Activated CD4-positive, alpha-beta memory T cell treated with anti-CD3 and anti-CD28 coated beads for 36 hours (primary cell): ENCODE data around the gene HADHA. TPM values are rescaled to one million over a fixed set of nuclear protein-coding genes. Genes with fewer than 3 reads are reported as not detected.
A peak's percentile ranks its signal among the peaks of the same experiment; 100 is the strongest.

ENCODE experiments used
- CTCF ChIA-PET: fragments of 350-600 bp; sonication (Branson Sonifier 250); formaldehyde crosslinking; loops from one replicate; lab custom pipeline; 2021; ENCODE audit warnings: antibody characterized with exemption, inconsistent platforms; lab: Charles Lee
- POLR2A ChIA-PET: fragments of 350-600 bp; sonication (Branson Sonifier 250); formaldehyde crosslinking; loops from one replicate; lab custom pipeline; 2021; ENCODE audit warnings: antibody characterized with exemption; lab: Charles Lee
- DNase-seq: peaks from one replicate; pipeline ENCODE4 v3.0.0-alpha.2; 2020
- H3K27ac Mint-ChIP-seq: one replicate; pipeline ENCODE4 v1.8.0; 2021; ENCODE audit warnings: mixed read lengths
- H3K27me3 Mint-ChIP-seq: one replicate; pipeline ENCODE4 v1.8.0; 2021; ENCODE audit warnings: mixed read lengths
- H3K36me3 Mint-ChIP-seq: one replicate; pipeline ENCODE4 v1.8.0; 2021; ENCODE audit warnings: mixed read lengths
- H3K4me1 Mint-ChIP-seq: one replicate; pipeline ENCODE4 v1.8.0; 2021; ENCODE audit warnings: low read depth, mixed read lengths
- H3K4me3 Mint-ChIP-seq: one replicate; pipeline ENCODE4 v1.8.0; 2021; ENCODE audit warnings: mild to moderate bottlenecking, mixed read lengths
- H3K9me3 Mint-ChIP-seq: one replicate; pipeline ENCODE4 v1.8.0; 2021; ENCODE audit warnings: mixed read lengths
- intact Hi-C: fragments of 100-400 bp; cut with micrococcal nuclease; formaldehyde crosslinking; loops from one replicate; pipeline ENCODE4 v1.15.1; 2023
- total RNA-seq, 2 experiments: library from RNA; stranded (reverse); gene quantifications; one replicate each; pipeline ENCODE4 v1.2.3, GENCODE V29; 2021

The HADHA gene
- total RNA-seq, 2 experiments from 2014 or later = 129 to 130 TPM

DNA sequence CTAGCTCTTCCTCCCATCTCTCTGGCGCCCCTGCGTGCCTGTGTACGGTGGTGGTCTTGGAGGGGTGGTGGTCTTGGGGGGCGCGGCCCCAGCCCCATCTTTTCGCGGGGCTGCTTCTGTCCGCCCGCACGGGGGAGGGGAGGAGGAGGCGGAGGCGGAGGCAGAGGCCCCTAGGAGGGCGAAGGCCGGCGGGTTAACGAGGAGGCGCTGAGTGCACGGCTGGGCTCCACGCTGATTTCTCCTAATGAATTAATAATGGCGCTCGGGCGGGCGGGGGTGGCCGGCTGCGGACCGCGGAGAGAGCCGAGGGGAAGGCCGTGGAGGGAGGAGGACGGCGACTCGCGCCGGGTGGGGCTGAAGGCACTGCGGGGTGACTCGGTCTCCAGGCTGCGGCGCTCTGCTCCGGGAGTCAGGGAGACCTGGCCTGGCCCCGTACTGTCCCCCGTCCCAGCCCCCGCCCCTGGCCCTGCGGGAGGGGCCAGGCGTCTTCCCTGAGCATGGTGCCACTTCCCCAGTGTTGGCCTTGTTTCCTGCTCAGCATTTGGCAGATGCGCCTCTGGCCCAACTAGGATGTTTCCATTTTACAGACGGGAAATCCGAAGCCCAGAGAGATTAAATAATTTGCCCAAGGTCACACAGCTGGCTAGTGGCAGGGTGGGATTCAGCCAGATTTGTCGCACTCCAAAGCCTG is 65.5 kb downstream of the HADHA start:
- H3K4me3 Mint-ChIP-seq = no peak overlapping the region
- POLR2A ChIA-PET = interaction anchor here (0.6 kb wide), 1 partner anchor 163 kb away, joined by 3 read pairs; no protein-coding TSS in a partner anchor
- no peaks in the 10 kb centered on the region for H3K9me3 Mint-ChIP-seq
- H3K27me3 Mint-ChIP-seq = peaks cover 32% of the 10 kb centered on the region
- no peaks in the 10 kb centered on the region for H3K36me3 Mint-ChIP-seq
- intact Hi-C loops = no loop called here
- CTCF ChIA-PET = no interaction called here
- peaks cover 11% of the 10 kb centered on the region for H3K4me1 Mint-ChIP-seq
- no peak overlapping the region for H3K27ac Mint-ChIP-seq
- DNase-seq = no peak

DNA sequence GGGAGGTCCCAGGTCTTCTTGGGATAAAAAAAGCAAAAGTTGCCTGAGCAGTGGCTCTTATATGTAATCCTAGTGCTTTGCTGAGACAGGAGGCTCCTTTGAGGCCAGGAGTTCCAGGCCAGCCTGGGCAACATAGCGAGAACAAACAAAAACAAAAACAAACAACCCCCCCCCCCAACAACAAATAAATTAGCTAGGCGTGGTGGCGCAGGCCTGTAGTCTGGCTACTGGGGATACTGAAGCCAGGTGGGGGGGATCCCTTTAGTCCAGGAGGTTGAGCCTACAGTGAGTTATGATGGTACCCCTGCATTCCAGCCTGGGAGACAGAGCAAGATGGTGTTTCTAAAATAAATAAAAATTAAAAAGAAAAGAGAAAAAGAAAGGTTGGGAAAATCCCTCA is 66.2 kb downstream of the HADHA start:
- peaks cover 8% of the 10 kb centered on the region for H3K4me1 Mint-ChIP-seq
- H3K36me3 Mint-ChIP-seq = no peaks in the 10 kb centered on the region
- peaks cover 31% of the 10 kb centered on the region for H3K27me3 Mint-ChIP-seq
- no peak overlapping the region for H3K4me3 Mint-ChIP-seq
- no peaks in the 10 kb centered on the region for H3K9me3 Mint-ChIP-seq
- H3K27ac Mint-ChIP-seq = no peak overlapping the region
- POLR2A ChIA-PET = interaction anchor here (0.6 kb wide), 1 partner anchor 162 kb away, joined by 3 read pairs; no protein-coding TSS in a partner anchor
- no peak for DNase-seq
- intact Hi-C loops = no loop called here
- CTCF ChIA-PET = no interaction called here

DNA sequence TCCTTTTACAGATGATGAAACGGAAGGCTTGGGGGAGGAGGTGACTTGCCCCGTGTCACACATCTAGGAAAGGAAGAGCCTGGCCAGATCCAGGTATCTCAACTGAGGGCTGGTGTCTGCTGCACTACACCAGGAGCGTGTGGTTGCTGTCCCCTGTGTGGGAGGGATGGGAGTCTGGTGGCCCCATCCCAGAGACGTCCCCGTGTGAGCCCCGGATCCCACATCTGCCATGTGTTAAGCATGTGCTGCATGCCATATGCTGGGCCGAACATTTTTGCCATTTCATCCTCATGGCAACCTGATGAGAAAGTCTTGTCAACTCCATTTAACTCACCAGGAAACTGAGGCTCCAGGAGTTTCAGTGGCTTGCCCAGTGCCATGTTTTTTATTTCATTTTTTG is 67.3 kb downstream of the HADHA start:
- ChIA-PET CTCF (interaction anchor here (2.9 kb wide), 1 partner anchor 8 kb away, joined by 22 read pairs; no protein-coding TSS in a partner anchor), POLR2A (no interaction called here)
- H3K27me3 Mint-ChIP-seq = peaks cover 34% of the 10 kb centered on the region
- no peak overlapping the region for H3K4me3 Mint-ChIP-seq
- H3K27ac Mint-ChIP-seq = no peak overlapping the region
- peaks cover 10% of the 10 kb centered on the region for H3K4me1 Mint-ChIP-seq
- no peak for DNase-seq
- H3K9me3 Mint-ChIP-seq = no peaks in the 10 kb centered on the region
- intact Hi-C loops = no loop called here
- no peaks in the 10 kb centered on the region for H3K36me3 Mint-ChIP-seq

DNA sequence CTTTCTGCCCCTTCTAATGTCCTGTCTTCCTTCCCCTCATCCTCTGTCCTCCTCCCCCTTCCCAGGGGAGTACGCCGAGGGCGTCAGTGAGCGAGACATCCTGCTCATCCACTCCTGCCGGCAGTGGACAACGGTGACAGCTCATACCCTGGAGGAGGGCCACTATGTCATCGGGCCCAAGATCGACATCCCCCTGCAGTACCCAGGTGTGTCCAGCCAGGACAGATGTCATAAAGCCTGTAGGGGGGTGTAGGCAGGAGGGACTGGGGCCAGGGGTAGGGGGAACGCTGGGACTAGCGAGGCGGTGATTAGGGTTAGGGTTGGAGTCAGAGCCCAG is 68.2 kb downstream of the HADHA start:
- no peak for DNase-seq
- no peak overlapping the region for H3K4me3 Mint-ChIP-seq
- H3K27ac Mint-ChIP-seq = no peak overlapping the region
- H3K9me3 Mint-ChIP-seq = no peaks in the 10 kb centered on the region
- intact Hi-C loops = no loop called here
- peaks cover 12% of the 10 kb centered on the region for H3K4me1 Mint-ChIP-seq
- ChIA-PET POLR2A (no interaction called here), CTCF (interaction anchor here (2.9 kb wide), 1 partner anchor 9 kb away, joined by 22 read pairs; no protein-coding TSS in a partner anchor)
- H3K36me3 Mint-ChIP-seq = peaks cover 1% of the 10 kb centered on the region
- peaks cover 41% of the 10 kb centered on the region for H3K27me3 Mint-ChIP-seq

DNA sequence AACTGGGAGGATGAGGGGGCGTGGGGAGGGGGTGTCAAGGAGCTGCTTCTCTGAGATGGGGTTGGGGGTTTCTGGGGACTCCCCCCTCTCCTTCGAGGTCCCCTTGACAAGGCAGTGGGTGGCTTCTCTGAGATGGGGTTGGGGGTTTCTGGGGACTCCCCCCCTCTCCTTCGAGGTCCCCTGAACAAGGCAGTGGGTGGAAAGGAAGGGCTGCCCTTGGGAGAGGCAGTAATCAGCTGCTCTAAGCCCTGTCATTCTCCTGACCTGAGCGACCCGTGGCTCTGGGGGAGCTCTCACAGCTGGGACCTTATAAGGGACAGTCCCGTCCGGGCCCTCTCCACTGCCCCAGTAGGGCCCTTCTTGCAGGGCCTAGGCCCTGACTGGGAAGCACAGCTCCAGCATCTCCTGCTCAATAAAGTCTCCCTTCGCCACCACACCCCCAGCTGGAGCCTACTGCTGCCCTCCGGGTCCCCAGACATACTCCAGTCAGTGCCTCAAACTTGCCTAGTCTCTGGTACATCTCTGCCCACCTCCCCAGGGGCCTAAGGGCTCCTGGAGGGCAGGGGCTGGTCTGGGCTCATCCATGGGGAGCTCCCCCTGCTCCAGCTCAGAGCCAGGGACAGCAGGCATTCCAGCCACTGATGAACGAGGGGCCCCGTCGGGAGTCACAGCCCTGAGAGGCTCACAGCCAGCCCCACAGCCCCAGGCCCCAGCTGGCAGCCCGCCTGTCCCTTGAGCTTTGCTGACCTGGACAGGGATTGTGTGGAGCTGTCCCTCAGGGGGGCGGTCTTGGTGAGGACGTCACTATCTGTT is 68.8 kb downstream of the HADHA start:
- CTCF ChIA-PET = interaction anchor here (2.9 kb wide), 1 partner anchor 10 kb away, joined by 22 read pairs; no protein-coding TSS in a partner anchor
- Mint-ChIP-seq H3K4me1 (peaks cover 12% of the 10 kb centered on the region), H3K4me3 (no peak overlapping the region), H3K27ac (no peak overlapping the region), H3K27me3 (peaks cover 37% of the 10 kb centered on the region), H3K9me3 (no peaks in the 10 kb centered on the region), H3K36me3 (peaks cover 1% of the 10 kb centered on the region)
- POLR2A ChIA-PET = no interaction called here
- DNase-seq = no peak
- intact Hi-C loops = no loop called here

DNA sequence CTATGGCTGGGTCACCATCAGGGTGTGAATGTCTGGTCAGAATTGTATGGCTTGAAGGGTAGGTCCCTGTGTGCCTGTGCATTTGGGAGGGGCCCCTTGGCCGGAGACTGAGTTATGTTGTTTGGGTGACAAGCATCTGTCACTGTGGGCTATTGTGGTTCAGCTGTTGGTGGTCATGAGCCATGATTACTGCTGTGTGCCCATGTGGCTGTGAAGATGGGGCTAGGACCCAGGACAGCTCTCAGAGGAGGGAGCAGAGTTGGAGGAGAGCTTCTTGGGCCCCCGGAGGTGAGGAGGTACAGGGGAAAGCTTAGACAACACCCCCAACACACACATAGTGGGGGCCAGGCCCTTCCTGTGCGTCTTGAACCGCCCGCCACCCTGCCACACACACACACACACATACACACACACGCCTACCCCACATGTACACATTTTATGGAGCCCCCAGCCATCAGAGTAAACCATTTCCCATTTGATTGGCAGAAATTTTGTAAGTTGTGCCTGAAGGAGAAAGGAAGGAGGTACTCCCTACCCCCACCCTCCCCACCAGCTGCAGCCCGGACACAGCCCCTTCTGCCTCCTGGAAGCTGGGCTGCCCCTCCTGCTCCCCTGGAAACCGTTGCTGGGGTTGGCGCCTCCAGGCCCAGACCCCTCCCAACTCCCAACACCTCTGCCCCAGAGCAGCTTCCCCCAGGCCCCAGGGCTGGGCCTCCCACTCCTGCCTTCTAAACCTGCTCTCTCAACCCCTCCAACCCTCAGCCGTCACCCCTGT is 69.6 kb downstream of the HADHA start:
- POLR2A ChIA-PET = no interaction called here
- no peak overlapping the region for H3K27ac Mint-ChIP-seq
- no peak for DNase-seq
- peaks cover 12% of the 10 kb centered on the region for H3K4me1 Mint-ChIP-seq
- H3K4me3 Mint-ChIP-seq = no peak overlapping the region
- H3K9me3 Mint-ChIP-seq = no peaks in the 10 kb centered on the region
- intact Hi-C loops = loop anchor here (5.0 kb wide), 1 partner anchor 292 kb away; no protein-coding TSS in a partner anchor
- CTCF ChIA-PET = interaction anchor here (2.9 kb wide), 1 partner anchor 11 kb away, joined by 22 read pairs; no protein-coding TSS in a partner anchor
- H3K36me3 Mint-ChIP-seq = peaks cover 1% of the 10 kb centered on the region
- peaks cover 32% of the 10 kb centered on the region for H3K27me3 Mint-ChIP-seq

DNA sequence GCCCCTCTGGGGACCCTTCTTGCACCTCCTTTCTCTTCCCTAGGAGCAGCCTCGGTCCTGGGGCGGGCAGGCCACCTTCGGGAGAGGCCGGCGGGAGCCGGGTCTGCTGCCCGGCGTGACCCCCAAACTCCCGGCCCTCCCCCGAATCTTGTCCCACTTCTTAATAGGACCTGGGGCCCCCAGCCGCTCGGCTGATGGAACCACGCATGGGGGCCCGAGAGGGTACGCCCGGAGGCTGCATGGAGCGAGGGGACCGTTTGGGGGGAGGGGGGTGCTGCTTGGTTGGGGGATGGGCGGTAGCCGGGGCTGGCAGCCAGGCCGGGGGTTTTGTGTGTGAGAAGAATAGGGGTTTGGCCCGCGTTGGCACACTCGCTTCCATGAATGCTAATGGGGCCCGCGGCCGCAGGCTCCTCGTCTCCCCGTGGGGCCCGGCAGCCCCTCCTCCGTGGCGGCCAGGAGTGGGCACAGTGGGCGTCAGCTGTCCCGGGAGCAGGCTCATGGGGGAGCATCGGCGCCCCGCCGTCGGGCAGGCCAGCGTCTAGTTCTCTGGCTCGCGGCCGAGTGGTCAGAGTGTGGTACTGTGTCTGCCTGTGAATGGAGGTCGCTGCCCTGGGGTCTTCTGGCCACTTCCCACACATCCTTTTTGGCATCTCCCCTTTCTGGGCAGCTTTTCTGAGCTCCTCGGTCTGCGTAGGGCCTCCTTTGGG is 70.5 kb downstream of the HADHA start:
- intact Hi-C loops = loop anchor here (5.0 kb wide), 1 partner anchor 293 kb away; no protein-coding TSS in a partner anchor
- CTCF ChIA-PET = interaction anchor here (1.5 to 2.9 kb wide), 2 partner anchors 11 kb away, joined by 4 to 22 read pairs; no protein-coding TSS in a partner anchor

DNA sequence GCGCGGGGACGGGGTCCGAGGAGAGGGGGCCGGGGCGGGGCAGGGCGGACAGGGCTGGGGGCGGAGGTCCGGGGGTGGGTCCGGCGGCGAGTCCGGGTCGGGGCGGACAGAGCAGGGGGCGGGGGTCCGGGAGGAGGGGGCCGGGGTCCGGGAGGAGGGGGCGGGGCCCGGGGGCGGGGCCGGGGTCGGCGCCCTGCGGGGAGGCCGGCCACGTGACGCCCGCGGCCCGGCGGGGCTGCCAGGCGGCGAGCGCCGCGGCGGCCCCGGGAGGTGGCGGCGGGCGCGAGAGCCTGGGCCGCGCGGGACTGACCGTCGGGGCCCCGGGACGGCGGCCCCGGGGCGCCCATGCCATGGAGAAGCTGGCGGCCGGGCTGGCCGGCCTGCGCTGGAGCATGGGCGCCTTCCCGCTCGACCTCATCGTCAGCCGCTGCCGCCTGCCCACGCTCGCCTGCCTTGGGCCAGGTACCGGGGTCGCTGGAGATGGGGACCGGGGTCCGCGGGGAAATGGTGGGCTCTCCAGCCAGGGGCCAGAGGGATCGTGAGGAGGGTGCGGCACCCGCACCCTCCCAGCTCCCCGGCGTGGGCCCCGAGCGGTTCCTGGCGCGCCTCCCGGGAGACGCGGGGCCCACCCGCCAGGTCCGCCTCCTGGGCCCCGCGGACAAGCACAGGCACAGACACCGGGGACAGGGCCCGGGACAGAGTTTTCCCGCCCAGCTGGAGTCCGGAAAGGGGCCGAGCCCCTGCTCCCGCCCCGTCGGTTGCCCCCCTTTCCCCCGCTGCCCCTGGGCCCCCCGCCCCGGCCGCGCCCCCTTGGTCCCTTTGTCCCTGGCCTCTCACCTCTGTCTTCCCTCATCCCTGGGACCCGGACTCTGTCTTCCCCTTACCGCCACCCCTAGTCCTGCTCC is 71.3 kb downstream of the HADHA start, which contains the start of gene GAREM2:
Gene GAREM2, plus strand, starts transcription at position 218 of the 905 bp plus-strand sequence. Its CDS starts 133 bp downstream, at position 351.
- H3K36me3 Mint-ChIP-seq = peaks cover 1% of the 10 kb centered on the region
- intact Hi-C loops = loop anchor here (5.0 kb wide), 1 partner anchor 294 kb away; no protein-coding TSS in a partner anchor
- H3K27ac Mint-ChIP-seq = no peak within 1 kb of the TSS
- no peaks in the 10 kb centered on the region for H3K9me3 Mint-ChIP-seq
- CTCF ChIA-PET = interaction anchor here (0.6 to 1.5 kb wide), 3 partner anchors 11 to 183 kb away, joined by 3 to 4 read pairs (median 3); no protein-coding TSS in a partner anchor
- DNase-seq = no peak
- POLR2A ChIA-PET = interaction anchor here (1.0 kb wide), 2 partner anchors 10 to 71 kb away, joined by 3 to 5 read pairs; partner anchors contain the start of genes HADHA and HADHB
- H3K27me3 Mint-ChIP-seq = peaks cover 27% of the 10 kb centered on the region
- H3K4me1 Mint-ChIP-seq = peaks cover 7% of the 10 kb centered on the region
- peak within 1 kb of the TSS; percentile 75 for H3K4me3 Mint-ChIP-seq

More for the DNA sequence above, 70.5 kb downstream of the HADHA start:
- POLR2A ChIA-PET = no interaction called here
- Mint-ChIP-seq H3K27me3 (peaks cover 27% of the 10 kb centered on the region), H3K27ac (no peak overlapping the region), H3K4me1 (peaks cover 7% of the 10 kb centered on the region), H3K9me3 (no peaks in the 10 kb centered on the region), H3K4me3 (peak overlapping the region; percentile 37), H3K36me3 (peaks cover 1% of the 10 kb centered on the region)
- DNase-seq = no peak

DNA sequence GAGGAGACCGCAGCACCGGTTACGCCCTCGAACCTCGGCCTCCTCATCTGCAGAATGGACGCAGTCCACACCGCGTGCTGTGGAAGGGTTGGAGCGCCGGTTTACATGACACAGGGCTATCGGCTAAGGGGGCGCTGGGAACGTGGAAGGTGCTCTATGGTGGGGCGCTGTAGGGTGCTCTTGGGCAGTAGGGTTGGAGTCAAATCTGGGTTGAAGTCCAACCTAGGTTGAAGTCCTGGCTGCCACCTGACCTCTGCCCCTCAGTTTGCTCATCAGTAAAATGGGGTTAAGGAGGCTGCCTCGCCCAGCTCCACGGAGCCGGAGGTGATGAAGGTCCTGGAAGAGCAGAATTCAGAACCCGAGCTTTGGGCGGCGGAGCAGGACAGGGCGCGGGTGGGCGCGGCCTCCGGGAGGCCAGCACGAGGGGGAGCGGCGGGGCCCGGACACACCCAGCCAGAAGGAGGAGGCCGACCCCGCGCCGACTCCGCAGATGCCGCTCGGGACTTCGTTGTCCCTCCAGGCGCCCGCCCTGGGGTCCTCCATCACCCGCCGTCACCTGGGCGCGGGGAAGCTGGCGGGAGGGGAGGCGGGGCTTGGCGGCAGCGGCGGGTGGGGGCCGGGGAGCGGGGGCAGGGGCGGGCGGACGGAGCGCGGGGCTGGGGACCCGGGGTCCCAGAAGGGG is 72.1 kb downstream of the HADHA start:
- peaks cover 1% of the 10 kb centered on the region for H3K36me3 Mint-ChIP-seq
- peaks cover 7% of the 10 kb centered on the region for H3K4me1 Mint-ChIP-seq
- H3K4me3 Mint-ChIP-seq = peak overlapping the region; percentile 75
- ChIA-PET CTCF (interaction anchor here (0.7 to 1.5 kb wide), 2 partner anchors 12 to 182 kb away, joined by 3 to 4 read pairs; no protein-coding TSS in a partner anchor), POLR2A (interaction anchor here (1.0 kb wide), 2 partner anchors 11 to 72 kb away, joined by 3 to 5 read pairs; partner anchors contain the start of genes HADHA and HADHB)
- H3K27me3 Mint-ChIP-seq = peaks cover 24% of the 10 kb centered on the region
- intact Hi-C loops = loop anchor here (5.0 kb wide), 1 partner anchor 295 kb away; no protein-coding TSS in a partner anchor
- no peak overlapping the region for H3K27ac Mint-ChIP-seq
- no peak for DNase-seq
- no peaks in the 10 kb centered on the region for H3K9me3 Mint-ChIP-seq
